HG02884 (cell line): ENCODE results near the gene ATP11C.
"Not testable (repeated sequence)": the region's sequence is repeated elsewhere in the genome, so short reads cannot be mapped to it uniquely, and the experiment has no call there.

Source experiments
- ATAC-seq: cut with Tn5 transposase; IDR thresholded peaks from one replicate; pipeline ENCODE4 v1.9.1; 2021; ENCODE audit warnings: mild to moderate bottlenecking, moderate library complexity; ENCODE audit not compliant: unreplicated experiment

The ATP11C gene

GRCh38 chrX:139924696-139925095 is 8.2 kb downstream of the ATP11C start:
- no peak for ATAC-seq

GRCh38 chrX:139924069-139924695 is 8.7 kb downstream of the ATP11C start:
- no peak for ATAC-seq

GRCh38 chrX:139921142-139921541 is 11.7 kb downstream of the ATP11C start:
- ATAC-seq = not testable (repeated sequence)

GRCh38 chrX:139920316-139920715 is 12.5 kb downstream of the ATP11C start:
- ATAC-seq = no peak

- no peak for ATAC-seq
Measured at GRCh38 chrX:139914421-139914820, 18.4 kb downstream of the ATP11C start.

- no peak for ATAC-seq
Measured at GRCh38 chrX:139909712-139910111, 23.1 kb downstream of the ATP11C start.

- no peak for ATAC-seq
Measured at GRCh38 chrX:139907078-139907477, 25.8 kb downstream of the ATP11C start.

GRCh38 chrX:139905743-139906142 is 27.1 kb downstream of the ATP11C start:
- ATAC-seq = no peak

- no peak for ATAC-seq
Measured at GRCh38 chrX:139905051-139905450, 27.8 kb downstream of the ATP11C start.

GRCh38 chrX:139903210-139903609 is 29.6 kb downstream of the ATP11C start:
- no peak for ATAC-seq

- no peak for ATAC-seq
Measured at GRCh38 chrX:139902559-139902958, 30.3 kb downstream of the ATP11C start.

GRCh38 chrX:139898334-139898733 is 34.5 kb downstream of the ATP11C start:
- ATAC-seq = no peak

GRCh38 chrX:139892512-139892911 is 40.3 kb downstream of the ATP11C start:
- ATAC-seq = peak; percentile 89

- ATAC-seq = no peak
Measured at GRCh38 chrX:139890991-139891700, 41.7 kb downstream of the ATP11C start.

- ATAC-seq = no peak
Measured at GRCh38 chrX:139889760-139890159, 43.1 kb downstream of the ATP11C start.

GRCh38 chrX:139883984-139884383 is 48.9 kb downstream of the ATP11C start:
- ATAC-seq = no peak

GRCh38 chrX:139882299-139882698 is 50.6 kb downstream of the ATP11C start:
- no peak for ATAC-seq

GRCh38 chrX:139881572-139881971 is 51.3 kb downstream of the ATP11C start:
- ATAC-seq = no peak

GRCh38 chrX:139881130-139881529 is 51.7 kb downstream of the ATP11C start:
- ATAC-seq = no peak

- ATAC-seq = no peak
Measured at GRCh38 chrX:139877710-139878414, 55.0 kb downstream of the ATP11C start.

- ATAC-seq = no peak
Measured at GRCh38 chrX:139875841-139876240, 57.0 kb downstream of the ATP11C start.

GRCh38 chrX:139869796-139870195 is 63.1 kb downstream of the ATP11C start:
- no peak for ATAC-seq
